Measurements from ENCODE around the gene BEAN1.
"Not testable (repeated sequence)": the region's sequence is repeated elsewhere in the genome, so short reads cannot be mapped to it uniquely, and the experiment has no call there.

DNA sequence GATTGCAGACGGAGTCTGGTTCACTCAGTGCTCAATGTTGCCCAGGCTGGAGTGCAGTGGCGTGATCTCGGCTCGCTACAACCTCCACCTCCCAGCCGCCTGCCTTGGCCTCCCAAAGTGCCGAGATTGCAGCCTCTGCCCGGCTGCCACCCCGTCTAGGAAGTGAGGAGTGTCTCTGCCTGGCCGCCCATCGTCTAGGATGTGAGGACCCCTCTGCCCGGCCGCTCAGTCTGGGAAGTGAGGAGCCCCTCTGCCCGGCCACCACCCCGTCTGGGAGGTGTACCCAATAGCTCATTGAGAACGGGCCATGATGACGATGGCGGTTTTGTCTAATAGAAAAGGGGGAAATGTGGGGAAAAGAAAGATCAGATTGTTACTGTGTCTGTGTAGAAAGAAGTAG, 87.3 kb downstream of the BEAN1 start:
- TF ChIP-seq POLR2A (IDR thresholded peaks at IDR 0.05), result not testable (repeated sequence)
- TF ChIP-seq, protein P1, sequence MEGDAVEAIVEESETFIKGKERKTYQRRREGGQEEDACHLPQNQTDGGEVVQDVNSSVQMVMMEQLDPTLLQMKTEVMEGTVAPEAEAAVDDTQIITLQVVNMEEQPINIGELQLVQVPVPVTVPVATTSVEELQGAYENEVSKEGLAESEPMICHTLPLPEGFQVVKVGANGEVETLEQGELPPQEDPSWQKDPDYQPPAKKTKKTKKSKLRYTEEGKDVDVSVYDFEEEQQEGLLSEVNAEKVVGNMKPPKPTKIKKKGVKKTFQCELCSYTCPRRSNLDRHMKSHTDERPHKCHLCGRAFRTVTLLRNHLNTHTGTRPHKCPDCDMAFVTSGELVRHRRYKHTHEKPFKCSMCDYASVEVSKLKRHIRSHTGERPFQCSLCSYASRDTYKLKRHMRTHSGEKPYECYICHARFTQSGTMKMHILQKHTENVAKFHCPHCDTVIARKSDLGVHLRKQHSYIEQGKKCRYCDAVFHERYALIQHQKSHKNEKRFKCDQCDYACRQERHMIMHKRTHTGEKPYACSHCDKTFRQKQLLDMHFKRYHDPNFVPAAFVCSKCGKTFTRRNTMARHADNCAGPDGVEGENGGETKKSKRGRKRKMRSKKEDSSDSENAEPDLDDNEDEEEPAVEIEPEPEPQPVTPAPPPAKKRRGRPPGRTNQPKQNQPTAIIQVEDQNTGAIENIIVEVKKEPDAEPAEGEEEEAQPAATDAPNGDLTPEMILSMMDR (IDR thresholded peaks at IDR 0.05), result not testable (repeated sequence)
